Measurements from ENCODE around the gene ADGRV1.
A peak's percentile ranks its signal among the peaks of the same experiment; 100 is the strongest.

The ADGRV1 gene

GRCh38 chr5:90606539-90606938 is 47.9 kb downstream of the ADGRV1 start:
- H3K79me2 ChIP-seq (ENCODE audit: insufficient read depth, low read length): no peaks in the 10 kb centered on the region
- no peak overlapping the region for H3K4me3 ChIP-seq (ENCODE audit: low read depth in 1 of 2, low read length in 2 of 2)
- H3K9me3 ChIP-seq (ENCODE audit: insufficient read depth, low read length, severe bottlenecking): no peaks in the 10 kb centered on the region
- no peaks in the 10 kb centered on the region for H3K4me1 ChIP-seq (ENCODE audit: insufficient read depth, low read length)
- H3K4me2 ChIP-seq (ENCODE audit: insufficient read depth, low read length): no peak overlapping the region
- H3K27me3 ChIP-seq (ENCODE audit: insufficient read depth, low read length, poor library complexity): no peaks in the 10 kb centered on the region
- H4K20me1 ChIP-seq (ENCODE audit: insufficient read depth, low read length): no peaks in the 10 kb centered on the region
- no peaks in the 10 kb centered on the region for H3K36me3 ChIP-seq (ENCODE audit: insufficient read depth, low read length)
- TF ChIP-seq EZH2 (IDR thresholded peaks at IDR 0.05; ENCODE audit: borderline replicate concordance, low read depth, low read length, severe bottlenecking): no peak
- TF ChIP-seq CTCF (IDR thresholded peaks at IDR 0.05; ENCODE audit: borderline replicate concordance, extremely low read depth, low read length, poor library complexity, severe bottlenecking): peak; percentile 34
- no peak overlapping the region for H2AFZ ChIP-seq (ENCODE audit: low read depth, low read length)
- no peak overlapping the region for H3K9ac ChIP-seq (ENCODE audit: low read depth, low read length)
- DNase-seq (no peak), ATAC-seq (ENCODE audit: insufficient read depth, low read depth) (no peak)
- H3K27ac ChIP-seq (ENCODE audit: low read length): no peak overlapping the region

- H3K9me3 ChIP-seq (ENCODE audit: insufficient read depth, low read length, severe bottlenecking): no peaks in the 10 kb centered on the region
- H3K9ac ChIP-seq (ENCODE audit: low read depth, low read length): no peak overlapping the region
- no peak overlapping the region for H3K27ac ChIP-seq (ENCODE audit: low read length)
- DNase-seq (no peak), ATAC-seq (ENCODE audit: insufficient read depth, low read depth) (no peak)
- H3K36me3 ChIP-seq (ENCODE audit: insufficient read depth, low read length): no peaks in the 10 kb centered on the region
- no peaks in the 10 kb centered on the region for H4K20me1 ChIP-seq (ENCODE audit: insufficient read depth, low read length)
- H3K27me3 ChIP-seq (ENCODE audit: insufficient read depth, low read length, poor library complexity): no peaks in the 10 kb centered on the region
- no peaks in the 10 kb centered on the region for H3K4me1 ChIP-seq (ENCODE audit: insufficient read depth, low read length)
- H3K4me3 ChIP-seq (ENCODE audit: low read depth in 1 of 2, low read length in 2 of 2): no peak overlapping the region
- H3K79me2 ChIP-seq (ENCODE audit: insufficient read depth, low read length): no peaks in the 10 kb centered on the region
- H2AFZ ChIP-seq (ENCODE audit: low read depth, low read length): no peak overlapping the region
- H3K4me2 ChIP-seq (ENCODE audit: insufficient read depth, low read length): no peak overlapping the region
- TF ChIP-seq EZH2 (IDR thresholded peaks at IDR 0.05; ENCODE audit: borderline replicate concordance, low read depth, low read length, severe bottlenecking): no peak
- no peak for TF ChIP-seq CTCF (IDR thresholded peaks at IDR 0.05; ENCODE audit: borderline replicate concordance, extremely low read depth, low read length, poor library complexity, severe bottlenecking)
Measured at GRCh38 chr5:90612919-90613318, 54.3 kb downstream of the ADGRV1 start.

- H3K4me1 ChIP-seq (ENCODE audit: insufficient read depth, low read length): no peaks in the 10 kb centered on the region
- no peaks in the 10 kb centered on the region for H3K36me3 ChIP-seq (ENCODE audit: insufficient read depth, low read length)
- H2AFZ ChIP-seq (ENCODE audit: low read depth, low read length): no peak overlapping the region
- no peak overlapping the region for H3K4me2 ChIP-seq (ENCODE audit: insufficient read depth, low read length)
- H3K27me3 ChIP-seq (ENCODE audit: insufficient read depth, low read length, poor library complexity): no peaks in the 10 kb centered on the region
- no peak overlapping the region for H3K4me3 ChIP-seq (ENCODE audit: low read depth in 1 of 2, low read length in 2 of 2)
- no peak for TF ChIP-seq CTCF (IDR thresholded peaks at IDR 0.05; ENCODE audit: borderline replicate concordance, extremely low read depth, low read length, poor library complexity, severe bottlenecking)
- no peak for TF ChIP-seq EZH2 (IDR thresholded peaks at IDR 0.05; ENCODE audit: borderline replicate concordance, low read depth, low read length, severe bottlenecking)
- no peaks in the 10 kb centered on the region for H3K9me3 ChIP-seq (ENCODE audit: insufficient read depth, low read length, severe bottlenecking)
- DNase-seq (no peak), ATAC-seq (ENCODE audit: insufficient read depth, low read depth) (no peak)
- H3K79me2 ChIP-seq (ENCODE audit: insufficient read depth, low read length): no peaks in the 10 kb centered on the region
- H4K20me1 ChIP-seq (ENCODE audit: insufficient read depth, low read length): no peaks in the 10 kb centered on the region
- H3K27ac ChIP-seq (ENCODE audit: low read length): no peak overlapping the region
- no peak overlapping the region for H3K9ac ChIP-seq (ENCODE audit: low read depth, low read length)
Measured at GRCh38 chr5:90613459-90613858, 54.9 kb downstream of the ADGRV1 start.

All from DND-41 (cell line).